ENCODE results near the gene DGKB.

GRCh38 chr7:14400271-14400670 is 502.3 kb downstream of the DGKB start:
- TF ChIP-seq, protein P1, sequence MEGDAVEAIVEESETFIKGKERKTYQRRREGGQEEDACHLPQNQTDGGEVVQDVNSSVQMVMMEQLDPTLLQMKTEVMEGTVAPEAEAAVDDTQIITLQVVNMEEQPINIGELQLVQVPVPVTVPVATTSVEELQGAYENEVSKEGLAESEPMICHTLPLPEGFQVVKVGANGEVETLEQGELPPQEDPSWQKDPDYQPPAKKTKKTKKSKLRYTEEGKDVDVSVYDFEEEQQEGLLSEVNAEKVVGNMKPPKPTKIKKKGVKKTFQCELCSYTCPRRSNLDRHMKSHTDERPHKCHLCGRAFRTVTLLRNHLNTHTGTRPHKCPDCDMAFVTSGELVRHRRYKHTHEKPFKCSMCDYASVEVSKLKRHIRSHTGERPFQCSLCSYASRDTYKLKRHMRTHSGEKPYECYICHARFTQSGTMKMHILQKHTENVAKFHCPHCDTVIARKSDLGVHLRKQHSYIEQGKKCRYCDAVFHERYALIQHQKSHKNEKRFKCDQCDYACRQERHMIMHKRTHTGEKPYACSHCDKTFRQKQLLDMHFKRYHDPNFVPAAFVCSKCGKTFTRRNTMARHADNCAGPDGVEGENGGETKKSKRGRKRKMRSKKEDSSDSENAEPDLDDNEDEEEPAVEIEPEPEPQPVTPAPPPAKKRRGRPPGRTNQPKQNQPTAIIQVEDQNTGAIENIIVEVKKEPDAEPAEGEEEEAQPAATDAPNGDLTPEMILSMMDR (conservative IDR thresholded peaks at IDR 0.05; ENCODE audit: low read depth, low read length): no peak
- no peak for TF ChIP-seq EZH2 (IDR thresholded peaks at IDR 0.05; ENCODE audit: borderline replicate concordance, low read depth, low read length, poor library complexity, severe bottlenecking)
